ENCODE results near the gene FGF5.
A peak's percentile ranks its signal among the peaks of the same experiment; 100 is the strongest.
"Not testable (repeated sequence)": the region's sequence is repeated elsewhere in the genome, so short reads cannot be mapped to it uniquely, and the experiment has no call there.

The FGF5 gene

GRCh38 chr4:80302616-80303223 is 36.3 kb downstream of the FGF5 start:
- DNase-seq, result no peak

GRCh38 chr4:80305466-80305865 is 39.0 kb downstream of the FGF5 start:
- DNase-seq, result no peak

GRCh38 chr4:80306260-80306659 is 39.8 kb downstream of the FGF5 start:
- DNase-seq, result no peak

- no peak for DNase-seq
These were observed 40.8 kb downstream of the FGF5 start for GRCh38 chr4:80307183-80307735.

- no peak for DNase-seq
These were observed 41.5 kb downstream of the FGF5 start for GRCh38 chr4:80307774-80308465.

GRCh38 chr4:80308466-80308822 is 42.0 kb downstream of the FGF5 start:
- no peak for DNase-seq

GRCh38 chr4:80309294-80310004 is 43.0 kb downstream of the FGF5 start:
- no peak for DNase-seq

- DNase-seq, result no peak
These were observed 44.7 kb downstream of the FGF5 start for GRCh38 chr4:80311130-80311529.

- DNase-seq, result no peak
These were observed 45.7 kb downstream of the FGF5 start for GRCh38 chr4:80312124-80312523.

GRCh38 chr4:80313627-80314026 is 47.2 kb downstream of the FGF5 start:
- no peak for DNase-seq

GRCh38 chr4:80315848-80316247 is 49.4 kb downstream of the FGF5 start:
- not testable (repeated sequence) for DNase-seq

- no peak for DNase-seq
These were observed 54.9 kb downstream of the FGF5 start for GRCh38 chr4:80321341-80321740.

- DNase-seq, result no peak
These were observed 55.3 kb downstream of the FGF5 start for GRCh38 chr4:80321776-80322175.

- no peak for DNase-seq
These were observed 56.3 kb downstream of the FGF5 start for GRCh38 chr4:80322716-80323115.

- DNase-seq, result no peak
These were observed 57.7 kb downstream of the FGF5 start for GRCh38 chr4:80324171-80324570.

GRCh38 chr4:80331693-80332092 is 65.2 kb downstream of the FGF5 start:
- DNase-seq, result no peak

- DNase-seq, result no peak
These were observed 66.7 kb downstream of the FGF5 start for GRCh38 chr4:80333121-80333520.

GRCh38 chr4:80334568-80334967 is 68.1 kb downstream of the FGF5 start:
- no peak for DNase-seq

GRCh38 chr4:80335226-80335553 is 68.7 kb downstream of the FGF5 start:
- DNase-seq, result no peak

- peak; percentile 22 for DNase-seq
These were observed 69.3 kb downstream of the FGF5 start, which contains the start of gene CFAP299 for GRCh38 chr4:80335554-80336358. CFAP299 (plus strand) TSS chr4:80335730.

GRCh38 chr4:80336582-80336981 is 70.1 kb downstream of the FGF5 start:
- no peak for DNase-seq

GRCh38 chr4:80340036-80340435 is 73.6 kb downstream of the FGF5 start:
- DNase-seq, result no peak

Data from activated CD4-positive, alpha-beta T cell treated with anti-CD3 and anti-CD28 coated beads, Interleukin-2, amount 50 U/mL, for 1 hour (primary cell).